Measurements from ENCODE around the gene MYO1F.

DNA sequence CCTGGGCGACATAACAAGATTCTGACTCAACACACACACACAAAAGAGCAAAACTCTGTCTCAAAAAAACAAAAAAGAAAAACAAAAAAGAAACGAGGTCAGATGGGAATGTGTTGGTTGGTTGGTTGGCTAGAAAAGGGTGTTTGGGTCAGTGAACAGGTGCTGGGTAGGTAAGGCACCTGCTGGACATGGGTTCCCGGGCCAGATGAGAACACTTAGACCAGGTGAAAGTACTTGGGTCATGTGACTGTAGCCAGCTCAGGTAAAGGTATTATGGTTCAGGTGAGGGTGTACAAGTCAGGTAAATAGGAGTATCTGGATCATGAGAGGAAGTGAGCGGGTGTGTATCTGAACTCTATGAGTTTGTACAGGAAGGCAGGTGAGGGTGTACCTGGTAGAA is 48.7 kb downstream of the MYO1F start:
- TF ChIP-seq CTCF (IDR thresholded peaks at IDR 0.05) (no peak), FOXS1 (CRISPR knock-in tag; IDR thresholded peaks at IDR 0.05) (no peak), POLR2A (IDR thresholded peaks at IDR 0.05; ENCODE audit: low read length) (no peak), SMC3 (IDR thresholded peaks at IDR 0.05) (no peak), EHMT2 (IDR thresholded peaks at IDR 0.05; ENCODE audit: low read depth) (no peak)

Measured in A549 (cell line).